K562 (cell line): Measurements from ENCODE around the gene DCP1B. TPM values are rescaled to one million over a fixed set of nuclear protein-coding genes. Genes with fewer than 3 reads are reported as not detected.

Experiments
- ATAC-seq: fragments of 200-7000 bp; cut with Tn5 transposase; 3 replicates; pipeline ENCODE4 v1.9.1; 2020; ENCODE audit warnings: moderate library complexity
- BruUV-seq: library from RNA; stranded (reverse); fragments of 400-500 nt; replicated peaks from 2 replicates; lab custom pipeline; 2021; lab: Mats Ljungman, UMichigan
- CTCF ChIA-PET: fragments of 300-600 bp; formaldehyde crosslinking; extraction: SDS; loops from one replicate; lab custom pipeline; 2021; ENCODE audit warnings: low intra/inter-chr PET ratio; lab: Yijun Ruan, JAX
- POLR2A ChIA-PET: fragments of 300-600, 350-650 bp; sonication (Branson Sonifier 250); formaldehyde crosslinking; extraction: SDS; loops from one replicate; lab custom pipeline; 2021; ENCODE audit warnings: antibody characterized with exemption, inconsistent platforms; lab: Yijun Ruan, JAX
- DNase-seq, 4 experiments: peaks; one replicate each; pipeline versions ENCODE4 v3.0.0 to v3.0.0-alpha.2; 2011 to 2018; ENCODE audit warnings: low spot score in 3 of 4, mixed read lengths in 3 of 4; ENCODE audit errors: extremely low read depth in 1 of 4
- FAIRE-seq: peaks from 2 replicates; lab custom pipeline; 2011; peaks lifted over from hg19 to GRCh38; lab: Jason Lieb, UNC
- H2AFZ ChIP-seq: 2 replicates; pipeline ENCODE4 v1.6.0; 2011; ENCODE audit warnings: low read depth, low read length, control low read depth, inconsistent platforms
- H3K27ac ChIP-seq: fragments of 200-600 bp; 3 replicates; pipeline ENCODE4 v1.8.0; 2011; ENCODE audit warnings: low read depth, mild to moderate bottlenecking, control low read depth, inconsistent platforms, low read length, moderate library complexity, mixed read lengths; ENCODE audit errors: extremely low read depth
- H3K27me3 ChIP-seq, 2 experiments: fragments of 300-600 bp in 1 of 2; 2 replicates in 1 of 2; 3 replicates in 1 of 2; pipeline versions ENCODE4 v1.6.0 to v1.8.0; 2011; ENCODE audit warnings: inconsistent platforms in 2 of 2, low read length in 2 of 2, mild to moderate bottlenecking in 1 of 2, mixed read lengths in 1 of 2, moderate library complexity in 1 of 2; ENCODE audit not compliant: control insufficient read depth in 2 of 2, insufficient read depth in 2 of 2
- H3K36me3 ChIP-seq: fragments of 300-600 bp; 3 replicates; pipeline ENCODE4 v1.8.0; 2011; ENCODE audit warnings: mild to moderate bottlenecking, low read length, inconsistent platforms; ENCODE audit not compliant: control insufficient read depth, insufficient read depth
- H3K4me1 ChIP-seq, 2 experiments: fragments of 200-600 bp in 1 of 2; replicated peaks in 1 of 2; 2 replicates in 1 of 2; 3 replicates in 1 of 2; pipeline versions ENCODE4 v1.5.1 to v1.8.0; 2011; ENCODE audit warnings: inconsistent platforms in 2 of 2, low read length in 2 of 2, mild to moderate bottlenecking in 1 of 2, mixed read lengths in 1 of 2, moderate library complexity in 1 of 2; ENCODE audit not compliant: control insufficient read depth in 2 of 2, insufficient read depth in 2 of 2
- H3K4me2 ChIP-seq: 2 replicates; pipeline ENCODE4 v1.6.1; 2011; ENCODE audit warnings: low read length, control low read depth, inconsistent platforms, mixed read lengths; ENCODE audit not compliant: insufficient read depth
- H3K4me3 ChIP-seq: fragments of 200-600 bp; sonication (generic), shearing (Covaris generic); 2 replicates; pipeline ENCODE4 v1.5.1; 2016; ENCODE audit warnings: control low read depth, inconsistent platforms
- H3K79me2 ChIP-seq: fragments of 200-600 bp; 3 replicates; pipeline ENCODE4 v1.8.0; 2011; ENCODE audit warnings: low read length, inconsistent platforms; ENCODE audit not compliant: control insufficient read depth, insufficient read depth
- H3K9ac ChIP-seq, 2 experiments: 2 replicates each; pipeline versions ENCODE4 v1.6.0 to v1.6.1; 2011; ENCODE audit warnings: low read depth in 2 of 2, low read length in 2 of 2, control low read depth in 1 of 2, inconsistent platforms in 1 of 2, mild to moderate bottlenecking in 1 of 2, mixed read lengths in 1 of 2; ENCODE audit not compliant: insufficient read depth in 1 of 2
- H3K9me1 ChIP-seq: one replicate; pipeline ENCODE4 v1.6.0; 2011; ENCODE audit warnings: inconsistent platforms, mild to moderate bottlenecking, low read length, moderate library complexity; ENCODE audit not compliant: control insufficient read depth, insufficient read depth
- H3K9me3 ChIP-seq: replicated peaks from 2 replicates; pipeline ENCODE4 v1.5.1; 2011; ENCODE audit warnings: low read depth, low read length, inconsistent platforms; ENCODE audit not compliant: control insufficient read depth, insufficient read depth
- H4K20me1 ChIP-seq: replicated peaks from 2 replicates; pipeline ENCODE4 v1.6.1; 2011; ENCODE audit warnings: low read length, inconsistent platforms, mixed read lengths; ENCODE audit not compliant: control insufficient read depth, insufficient read depth
- CEBPZ ChIP-seq: fragments of 150-350 bp; IDR thresholded peaks from 2 replicates; pipeline ENCODE4 v1.6.1; 2014; ENCODE audit warnings: low read depth, mild to moderate bottlenecking, low read length, borderline replicate concordance
- CREB3 ChIP-seq: fragments of 450-650 bp; conservative IDR thresholded peaks from 2 replicates; pipeline ENCODE4 v1.6.1; 2016; ENCODE audit warnings: missing genetic modification characterization, low read depth, mild to moderate bottlenecking, missing compliant biosample characterization, moderate library complexity
- WGBS: fragments of 100-300 bp; shearing (Covaris generic); methylation state at CpG from one replicate; pipeline ENCODE4 v1.1.6; 2016; ENCODE audit warnings: low coverage, mixed read lengths; ENCODE audit not compliant: insufficient coverage; ENCODE audit errors: missing lambda C conversion rate; 5-methylcytosine and 5-hydroxymethylcytosine counted together
- in situ Hi-C: fragments of 300-500 bp; cut with MboI; formaldehyde crosslinking; loops from 4 replicates; pipeline ENCODE4 v1.15.0; 2018; ENCODE audit warnings: inconsistent platforms, mixed read lengths
- intact Hi-C: fragments of 100-400 bp; cut with micrococcal nuclease; formaldehyde crosslinking; loops from 2 replicates; pipeline ENCODE4 v1.14.2; 2022
- polyA plus RNA-seq, 8 experiments: library from polyadenylated mRNA; depleted of rRNA in 4 of 8; stranded (reverse) in 5 of 8; unstranded in 3 of 8; fragments of >200 nt; fragmentation: Nextera tagmentation in 2 of 8; fragmentation: Illumina TruSeq in 1 of 8; extraction: Ambion mirVana in 2 of 8; extraction: Trizol in 1 of 8; gene quantifications; 2 replicates each; pipeline versions ENCODE4 v1.2.1 to v1.2.3, GENCODE V29; 2011 to 2014; ENCODE audit warnings: inconsistent platforms in 1 of 8, missing spikeins in 1 of 8
- total RNA-seq, 7 experiments: library from RNA; depleted of rRNA in 6 of 7; stranded (reverse); fragments of >200 nt in 6 of 7; fragmentation: Illumina TruSeq in 2 of 7; extraction: Trizol in 2 of 7; gene quantifications; 2 replicates each; pipeline versions ENCODE4 v1.2.1 to v1.2.3, GENCODE V29; 2011 to 2021; ENCODE audit warnings: low replicate concordance in 1 of 7

DCP1B gene
- total and polyA plus RNA-seq, 9 of the 15 experiments (the other 6 are each of a cell fraction or from before 2014, with no cell fraction given), result 0.83 to 7.3 (median 3.4) TPM

DNA sequence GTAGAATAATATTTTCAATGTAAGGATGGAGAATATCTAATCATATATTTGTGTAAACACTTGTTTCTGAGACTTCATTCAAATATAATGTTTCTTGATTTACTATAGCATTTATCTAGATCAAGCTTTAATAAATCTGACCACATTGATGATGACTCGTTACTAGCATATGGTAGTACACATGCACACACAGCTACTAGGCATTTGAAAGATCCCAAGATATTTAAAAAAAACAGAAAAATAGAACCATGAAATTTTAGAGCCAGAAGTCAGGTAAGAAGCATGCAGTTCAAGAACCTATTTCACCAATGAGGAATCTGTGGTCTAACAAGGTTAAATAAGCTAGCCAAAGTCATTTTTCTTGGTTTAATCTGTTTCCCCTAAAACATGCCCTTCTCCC is 32.0 kb downstream of the DCP1B start:
- no peak overlapping the region for H3K4me2 ChIP-seq
- TF ChIP-seq CEBPZ, result no peak
- no peak for TF ChIP-seq CREB3 (tag)
- TF ChIP-seq, all 486 proteins: peak for 0
- intact Hi-C loops, result no loop called here
- H3K9me3 ChIP-seq, result no peaks in the 10 kb centered on the region
- no peaks in the 10 kb centered on the region for H4K20me1 ChIP-seq
- H3K27me3 ChIP-seq, result no peaks in the 10 kb centered on the region
- CTCF ChIA-PET, result interaction anchor here (0.5 kb wide), 1 partner anchor 122 kb away, joined by 4 read pairs; no protein-coding TSS in a partner anchor
- POLR2A ChIA-PET, result no interaction called here
- no peak for FAIRE-seq
- ATAC-seq, result no peak
- H3K79me2 ChIP-seq, result no peaks in the 10 kb centered on the region
- WGBS, result 8% methylated on average over 1 of the region's 1 CpG
- no TSS peak for BruUV-seq
- H3K36me3 ChIP-seq, result no peaks in the 10 kb centered on the region
- H3K9ac ChIP-seq, result no peak overlapping the region
- in situ Hi-C loops, result no loop called here
- H3K4me1 ChIP-seq, result no peaks in the 10 kb centered on the region; a peak in 1 of 5 replicates
- H3K9me1 ChIP-seq, result no peaks in the 10 kb centered on the region
- H2AFZ ChIP-seq, result no peak overlapping the region
- DNase-seq, result no peak
- H3K4me3 ChIP-seq, result no peak overlapping the region
- no peak overlapping the region for H3K27ac ChIP-seq
